Neural cell (in vitro differentiated cells): ENCODE data around the gene RAB11FIP3. TPM values are rescaled to one million over a fixed set of nuclear protein-coding genes. Genes with fewer than 3 reads are reported as not detected.

Source experiments
- H2AFZ ChIP-seq: fragments of 200-600, 300-800 bp; sonication (generic), shearing (Covaris generic); 2 replicates; pipeline ENCODE4 v1.6.0; 2014; ENCODE audit warnings: low read depth, mild to moderate bottlenecking, antibody characterized with exemption, low read length, moderate library complexity
- H3F3A ChIP-seq: fragments of 200-600 bp; shearing (Covaris generic); 2 replicates; pipeline ENCODE4 v1.6.1; 2016; ENCODE audit warnings: mild to moderate bottlenecking, moderate library complexity, mixed read lengths, antibody characterized with exemption, low read length; ENCODE audit not compliant: insufficient read depth, poor library complexity, severe bottlenecking
- H3K27ac ChIP-seq: fragments of 200-600, 300-800 bp; sonication (generic), shearing (Covaris generic); 2 replicates; pipeline ENCODE4 v1.5.1; 2014; ENCODE audit warnings: mild to moderate bottlenecking, low read length, moderate library complexity
- H3K27me3 ChIP-seq: fragments of 300-800, 200-600 bp; sonication (generic), shearing (Covaris generic); 2 replicates; pipeline ENCODE4 v1.6.0; 2014; ENCODE audit warnings: mild to moderate bottlenecking, low read depth, low read length, moderate library complexity; ENCODE audit not compliant: insufficient read depth
- H3K36me3 ChIP-seq: fragments of 300-800, 200-600 bp; sonication (generic), shearing (Covaris generic); 2 replicates; pipeline ENCODE4 v1.5.1; 2014; ENCODE audit warnings: mild to moderate bottlenecking, antibody characterized with exemption, low read length, moderate library complexity; ENCODE audit not compliant: insufficient read depth
- H3K4me2 ChIP-seq: fragments of 300-800, 200-600 bp; sonication (generic), shearing (Covaris generic); 2 replicates; pipeline ENCODE4 v1.6.0; 2014; ENCODE audit warnings: mild to moderate bottlenecking, low read length
- H3K4me3 ChIP-seq: fragments of 300-800, 200-600 bp; sonication (generic), shearing (Covaris generic); 2 replicates; pipeline ENCODE4 v1.5.1; 2014; ENCODE audit warnings: mild to moderate bottlenecking, low read length, moderate library complexity
- H3K79me2 ChIP-seq: fragments of 200-600 bp; shearing (Covaris generic); replicated peaks from 2 replicates; pipeline ENCODE4 v1.6.0; 2014; ENCODE audit warnings: mild to moderate bottlenecking, low read length, moderate library complexity; ENCODE audit not compliant: insufficient read depth
- H3K9ac ChIP-seq: fragments of 300-800, 200-600 bp; sonication (generic), shearing (Covaris generic); 2 replicates; pipeline ENCODE4 v1.6.1; 2016; ENCODE audit warnings: mild to moderate bottlenecking, low read length, mixed read lengths
- H3K9me2 ChIP-seq: fragments of 200-600 bp; shearing (Covaris generic); 2 replicates; pipeline ENCODE4 v1.6.1; 2016; ENCODE audit warnings: mild to moderate bottlenecking, low read length, mixed read lengths; ENCODE audit not compliant: insufficient read depth
- H3K9me3 ChIP-seq: fragments of 200-600, 300-800 bp; sonication (generic), shearing (Covaris generic); 2 replicates; pipeline ENCODE4 v1.6.1; 2016; ENCODE audit warnings: mild to moderate bottlenecking, mixed run types, low read length, moderate library complexity, mixed read lengths
- H4K20me1 ChIP-seq: fragments of 200-600 bp; shearing (Covaris generic); 2 replicates; pipeline ENCODE4 v1.6.1; 2016; ENCODE audit warnings: mild to moderate bottlenecking, mixed run types; ENCODE audit not compliant: insufficient read depth
- CTCF ChIP-seq: fragments of 450-650 bp; IDR thresholded peaks from 2 replicates; pipeline ENCODE4 v1.5.1; 2014; ENCODE audit warnings: antibody characterized with exemption, mild to moderate bottlenecking, moderate library complexity; ENCODE audit not compliant: poor library complexity, severe bottlenecking
- EP300 ChIP-seq: fragments of 450-650 bp; conservative IDR thresholded peaks from 2 replicates; pipeline ENCODE4 v1.6.1; 2014; ENCODE audit warnings: antibody characterized with exemption, mild to moderate bottlenecking, moderate library complexity; ENCODE audit not compliant: poor library complexity, severe bottlenecking
- EZH2 ChIP-seq: fragments of 200-600, 300-800 bp; shearing (Covaris generic), sonication (generic); IDR thresholded peaks from 2 replicates; pipeline ENCODE4 v1.6.1; 2014; ENCODE audit warnings: antibody characterized with exemption, low read length, borderline replicate concordance, mild to moderate bottlenecking; ENCODE audit not compliant: insufficient read depth, poor library complexity, severe bottlenecking
- MXI1 ChIP-seq: fragments of 450-650 bp; conservative IDR thresholded peaks from 2 replicates; pipeline ENCODE4 v1.6.1; 2014; ENCODE audit warnings: antibody characterized with exemption, mild to moderate bottlenecking; ENCODE audit not compliant: poor library complexity, severe bottlenecking
- POLR2AphosphoS5 ChIP-seq: IDR thresholded peaks from 2 replicates; pipeline ENCODE4 v1.6.1; 2012
- RAD21 ChIP-seq: fragments of 450-650 bp; conservative IDR thresholded peaks from 2 replicates; pipeline ENCODE4 v1.6.1; 2014; ENCODE audit warnings: antibody characterized with exemption, mild to moderate bottlenecking, moderate library complexity
- REST ChIP-seq: IDR thresholded peaks from 2 replicates; pipeline ENCODE4 v1.6.1; 2012; ENCODE audit warnings: borderline replicate concordance
- SMC3 ChIP-seq: fragments of 450-650 bp; conservative IDR thresholded peaks from 2 replicates; pipeline ENCODE4 v1.6.1; 2014; ENCODE audit warnings: antibody characterized with exemption, mild to moderate bottlenecking, moderate library complexity; ENCODE audit not compliant: poor library complexity
- TAF1 ChIP-seq: IDR thresholded peaks from 2 replicates; pipeline ENCODE4 v1.6.1; 2012; ENCODE audit warnings: low read depth
- polyA plus RNA-seq: library from polyadenylated mRNA; depleted of rRNA; stranded (reverse); fragments of >200 nt; gene quantifications from 2 replicates; pipeline ENCODE4 v1.2.3, GENCODE V29; 2014

The RAB11FIP3 gene
- polyA plus RNA-seq, 1 donor from 2014 or later = 55.0 TPM

- Histone ChIP-seq H3F3A (no peaks in the 10 kb centered on the region), H4K20me1 (no peaks in the 10 kb centered on the region), H3K4me3 (peak overlapping the region; percentile 89), H3K9ac (peak overlapping the region; percentile 72), H3K27ac (no peak overlapping the region), H3K9me2 (no peaks in the 10 kb centered on the region), H3K79me2 (peaks cover 16% of the 10 kb centered on the region), H3K4me2 (peak overlapping the region; percentile 72), H3K9me3 (no peaks in the 10 kb centered on the region), H3K27me3 (no peaks in the 10 kb centered on the region), H3K36me3 (no peaks in the 10 kb centered on the region), H2AFZ (no peak overlapping the region)
- no peak for TF ChIP-seq EZH2
- TF ChIP-seq EP300 = no peak
- no peak for TF ChIP-seq REST
- peak; percentile 40 for TF ChIP-seq MXI1
Observed at GRCh38 chr16:528111-529011, 102.9 kb downstream of the RAB11FIP3 start.

- Histone ChIP-seq H3K4me3 (peak overlapping the region; percentile 89), H4K20me1 (no peaks in the 10 kb centered on the region), H3K9ac (peak overlapping the region; percentile 72), H3K79me2 (peaks cover 16% of the 10 kb centered on the region), H3K9me3 (no peaks in the 10 kb centered on the region), H3K36me3 (no peaks in the 10 kb centered on the region), H3K9me2 (no peaks in the 10 kb centered on the region), H3K4me2 (peak overlapping the region; percentile 72), H2AFZ (no peak overlapping the region), H3K27me3 (no peaks in the 10 kb centered on the region), H3F3A (no peaks in the 10 kb centered on the region), H3K27ac (no peak overlapping the region)
- TF ChIP-seq SMC3 = no peak
- TF ChIP-seq MXI1 = no peak
- no peak for TF ChIP-seq REST
- TF ChIP-seq POLR2AphosphoS5 = no peak
- no peak for TF ChIP-seq RAD21
- TF ChIP-seq TAF1 = no peak
- TF ChIP-seq EZH2 = no peak
- no peak for TF ChIP-seq EP300
- no peak for TF ChIP-seq CTCF
Observed at GRCh38 chr16:529012-529575, 103.6 kb downstream of the RAB11FIP3 start.
